Inferior parietal cortex (tissue), 1 donor: ENCODE measurements around the gene LRCH4.
"Not testable (repeated sequence)": the region's sequence is repeated elsewhere in the genome, so short reads cannot be mapped to it uniquely, and the experiment has no call there.

ENCODE experiments used
- DNase-seq: peaks from one replicate; pipeline ENCODE4 v3.0.0-alpha.2; 2016; ENCODE audit errors: extremely low spot score

The LRCH4 gene

DNA sequence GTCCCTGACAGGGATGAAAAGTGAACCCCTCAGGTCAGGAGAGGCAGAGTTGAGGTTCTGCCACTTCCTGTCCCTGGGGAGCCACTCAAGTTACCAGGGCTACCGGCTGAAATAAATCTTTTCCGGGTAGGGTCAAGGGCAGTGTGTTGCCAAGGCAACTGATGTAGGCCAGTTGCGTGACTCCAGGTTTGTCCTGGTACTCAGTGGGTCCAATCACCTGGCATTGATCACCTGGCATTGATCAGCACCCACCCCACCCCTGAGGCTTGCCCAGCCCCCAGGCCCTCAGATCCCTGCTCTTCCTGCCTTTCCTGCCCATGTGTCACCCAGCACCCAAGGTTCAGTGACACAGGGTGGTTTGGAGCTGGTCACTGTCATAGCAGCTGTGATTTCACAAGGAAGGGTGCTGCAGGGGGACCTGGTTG is 18.2 kb downstream of the LRCH4 start:
- no peak for DNase-seq

DNA sequence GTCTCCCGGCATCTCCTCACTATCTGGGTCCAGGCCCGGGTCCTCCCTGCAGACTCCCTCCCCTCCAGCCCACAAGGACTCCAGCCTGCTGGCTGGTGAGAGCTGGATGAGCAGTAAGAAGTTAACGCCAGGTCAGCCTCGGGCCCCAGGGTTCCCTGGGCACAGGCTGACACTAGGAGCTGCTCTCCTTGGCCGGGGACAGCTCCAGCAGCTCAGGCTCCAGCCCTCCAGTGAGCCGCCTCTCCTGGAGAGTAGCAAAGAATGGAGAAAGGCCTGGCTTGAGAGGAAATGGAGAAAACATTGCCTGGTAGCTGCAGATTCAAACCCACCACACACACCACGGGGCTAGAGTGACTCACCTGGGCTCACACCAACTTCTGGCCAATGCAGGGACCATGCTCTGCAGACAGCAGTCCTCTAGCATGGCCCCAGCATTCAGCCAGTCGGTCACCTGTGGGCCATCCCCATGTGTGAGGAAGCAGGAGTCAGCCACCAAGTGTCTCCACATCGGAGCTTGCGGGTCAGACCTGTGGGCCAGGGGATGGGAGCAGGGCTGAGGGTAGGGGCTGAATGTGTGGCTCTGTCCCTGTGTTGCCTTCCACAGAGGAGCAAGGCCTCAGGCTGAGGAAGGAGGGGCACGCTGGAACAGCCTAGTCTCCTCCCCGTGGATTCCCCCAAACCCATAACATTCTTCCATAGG is 18.7 kb downstream of the LRCH4 start:
- DNase-seq, result no peak

DNA sequence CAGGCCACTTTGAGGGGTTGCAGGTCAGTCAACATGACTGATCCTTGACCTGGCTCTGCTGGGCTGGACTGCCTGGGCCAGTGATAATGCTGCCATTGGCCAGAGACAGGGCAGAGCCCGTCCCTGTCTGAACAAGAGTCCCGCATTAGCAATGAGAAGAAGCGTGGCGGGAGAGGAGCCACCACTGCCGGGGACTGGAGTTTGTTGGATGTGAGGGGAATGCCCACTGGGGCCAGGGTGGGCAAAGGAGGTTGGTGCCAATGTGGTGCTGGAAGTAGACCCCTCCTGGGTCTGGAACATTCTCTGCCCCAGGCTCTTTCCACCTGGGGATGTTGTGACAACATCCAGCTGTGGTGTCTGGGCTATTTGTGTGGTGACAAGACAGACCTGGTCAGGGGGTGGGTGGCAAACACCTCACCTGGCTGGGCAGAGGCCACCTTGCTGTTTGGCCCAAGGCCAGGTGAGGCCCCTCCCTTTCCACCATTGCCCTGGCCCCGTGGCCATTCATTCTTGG is 19.9 kb downstream of the LRCH4 start:
- no peak for DNase-seq

DNA sequence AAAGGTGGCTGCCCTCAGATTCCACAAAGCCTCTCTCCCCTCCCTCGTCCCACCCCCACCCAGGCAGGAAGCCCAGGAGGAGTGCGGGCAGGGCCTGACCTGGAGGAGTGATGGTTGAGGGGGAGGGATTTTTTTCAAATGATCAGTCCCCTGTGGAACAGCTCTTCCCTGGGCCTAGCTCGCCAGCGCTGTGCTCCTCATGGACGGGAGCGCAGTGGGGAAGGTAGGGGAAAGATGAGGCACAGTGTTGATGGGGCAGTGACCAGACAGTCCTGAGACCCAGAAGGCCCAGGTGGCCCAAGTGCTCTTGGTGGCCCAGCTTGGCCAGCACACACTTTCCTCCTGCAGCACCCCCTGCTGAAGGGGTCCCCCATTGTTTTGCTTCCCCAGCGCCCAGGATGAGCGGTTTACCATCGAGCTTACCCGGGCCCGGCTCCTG is 20.8 kb downstream of the LRCH4 start:
- DNase-seq, result no peak

DNA sequence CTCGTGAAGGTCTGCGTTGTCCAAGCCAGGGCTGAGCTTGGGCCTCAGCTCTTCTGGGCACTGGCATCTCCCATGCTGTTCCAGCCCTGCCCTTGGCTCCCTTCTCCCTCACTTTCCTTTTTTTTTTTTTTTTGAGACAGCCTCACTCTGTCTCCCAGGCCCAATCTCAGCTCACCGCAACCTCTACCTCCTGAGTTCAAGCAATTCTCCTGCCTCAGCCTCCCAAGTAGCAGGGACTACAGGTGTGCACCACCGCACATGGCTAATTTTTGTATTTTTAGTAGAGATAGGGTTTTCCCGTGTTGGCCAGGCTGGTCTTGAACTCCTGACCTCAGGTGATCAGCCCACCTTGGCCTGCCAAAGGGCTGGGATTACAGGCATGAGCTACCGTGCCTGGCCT is 21.5 kb downstream of the LRCH4 start:
- DNase-seq, result not testable (repeated sequence)

DNA sequence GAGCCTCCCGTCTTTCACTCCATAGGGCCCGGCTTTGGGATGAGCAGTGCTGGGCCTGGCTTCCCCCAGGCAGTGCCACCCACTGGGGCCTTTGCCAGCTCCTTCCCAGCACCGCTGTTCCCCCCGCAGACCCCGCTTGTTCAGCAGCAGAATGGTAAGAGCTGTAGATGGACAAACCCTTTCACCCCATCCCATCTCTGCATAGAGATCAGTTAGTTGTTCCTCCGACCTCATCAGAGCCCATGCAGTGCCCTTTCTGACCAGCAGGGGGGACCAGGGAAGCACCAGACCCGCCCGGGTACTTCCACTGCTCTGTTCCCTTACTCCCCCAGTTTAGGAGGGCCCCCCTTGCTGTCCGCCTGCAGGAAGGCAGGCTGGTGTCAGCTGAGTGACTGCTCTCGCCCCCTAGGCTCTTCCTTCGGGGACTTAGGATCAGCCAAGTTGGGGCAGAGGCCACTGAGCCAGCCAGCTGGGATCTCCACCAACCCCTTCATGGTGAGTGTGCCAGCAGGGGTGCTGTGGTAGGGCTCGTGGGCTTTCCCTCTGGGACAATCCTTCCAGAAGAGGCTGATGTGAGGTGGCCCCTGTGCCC is 22.0 kb downstream of the LRCH4 start:
- DNase-seq, result peak; percentile 77

DNA sequence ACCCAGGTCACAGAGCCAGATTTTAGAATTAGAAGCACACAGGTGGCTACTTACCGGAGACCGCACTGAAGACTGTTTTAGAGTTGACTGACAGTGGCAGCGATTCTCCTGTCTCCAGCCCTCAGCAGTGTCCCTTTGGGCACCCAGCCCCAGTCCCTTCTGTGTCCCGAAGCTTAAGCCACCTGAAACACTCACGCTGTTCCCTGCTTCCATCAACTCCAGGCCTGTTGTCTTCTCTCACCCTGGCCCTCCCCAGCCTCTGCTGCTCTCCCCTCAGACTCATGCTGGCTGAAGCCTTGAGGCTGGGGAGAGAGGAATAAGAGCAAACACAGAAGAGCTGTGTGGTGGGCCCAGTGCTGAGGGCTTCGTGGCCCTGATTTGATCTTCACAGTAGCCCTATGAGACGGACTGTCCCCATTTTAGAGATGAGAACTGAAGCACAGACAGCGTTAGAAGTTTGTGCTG is 22.8 kb downstream of the LRCH4 start:
- DNase-seq, result no peak

DNA sequence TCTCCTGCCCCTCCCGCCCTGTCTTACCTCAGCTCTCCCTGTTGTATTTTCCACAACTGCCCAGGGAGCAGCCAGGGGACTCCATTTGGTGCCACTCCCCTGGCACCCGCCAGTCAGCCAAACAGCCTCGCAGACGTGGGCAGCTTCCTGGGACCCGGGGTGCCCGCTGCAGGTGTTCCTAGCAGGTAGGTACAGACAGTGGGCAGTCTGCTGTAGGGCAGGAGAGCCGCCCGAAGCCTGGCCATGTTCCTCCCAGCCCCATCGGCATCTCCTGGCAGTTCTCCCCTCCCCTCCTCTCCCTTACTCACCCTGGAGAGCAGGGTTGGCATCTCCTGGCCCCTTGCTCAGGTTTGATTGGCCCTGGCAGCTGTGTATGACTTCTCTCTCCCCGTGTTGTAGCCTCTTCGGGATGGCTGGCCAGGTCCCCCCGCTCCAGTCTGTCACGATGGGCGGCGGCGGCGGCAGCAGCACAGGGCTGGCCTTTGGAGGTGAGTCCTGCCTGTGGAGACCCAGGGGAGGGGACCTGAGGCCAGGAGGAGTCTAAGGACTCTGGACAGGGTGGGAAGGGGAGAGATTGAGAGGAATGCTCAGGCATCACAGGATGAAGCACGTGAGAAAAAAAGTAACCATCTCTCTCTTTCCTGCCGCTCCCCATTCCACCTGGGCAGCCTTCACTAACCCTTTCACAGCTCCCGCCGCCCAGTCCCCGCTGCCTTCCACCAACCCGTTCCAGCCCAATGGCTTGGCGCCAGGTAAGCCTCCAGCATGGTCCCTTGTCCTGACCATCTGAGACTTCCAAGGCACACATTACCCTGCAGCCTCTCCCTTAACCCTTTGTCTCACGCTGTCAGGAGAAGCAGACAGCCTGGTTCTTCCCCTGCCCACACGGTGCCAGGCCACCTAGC is 23.5 kb downstream of the LRCH4 start:
- DNase-seq, result no peak

DNA sequence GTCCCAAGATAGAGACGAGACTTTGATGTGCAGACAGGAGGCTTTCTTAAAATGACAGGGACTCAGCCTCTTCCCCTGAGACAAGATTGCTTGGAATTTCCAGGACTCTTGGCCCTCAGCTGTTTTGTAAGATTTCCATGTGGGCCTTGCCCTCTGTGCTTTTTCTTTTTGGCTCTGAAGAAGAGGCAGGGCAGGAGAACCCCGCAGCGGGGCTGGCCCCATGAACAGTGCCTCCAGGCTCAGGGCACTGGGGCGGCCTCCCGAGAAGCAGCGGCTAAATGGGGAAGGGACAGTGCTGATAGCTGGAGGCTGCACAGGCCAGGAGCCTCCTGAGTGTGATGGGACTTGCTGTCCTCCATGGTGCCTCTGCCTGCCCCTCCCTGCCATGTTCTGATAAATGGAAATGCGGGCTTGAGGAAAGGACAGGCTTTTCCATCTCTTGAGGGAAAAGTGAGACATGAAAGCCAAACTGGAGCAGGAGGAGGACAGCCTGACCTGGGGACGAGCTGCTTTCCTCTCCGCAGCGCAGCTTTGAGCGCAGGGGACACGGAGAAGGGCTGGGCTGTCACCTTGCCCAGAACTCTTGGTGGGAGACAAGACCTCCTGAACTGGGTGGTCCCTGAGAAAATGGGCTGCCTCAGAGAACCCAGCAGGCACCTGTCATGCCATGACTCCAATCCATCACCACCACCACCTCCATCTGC is 24.3 kb downstream of the LRCH4 start:
- DNase-seq, result no peak

DNA sequence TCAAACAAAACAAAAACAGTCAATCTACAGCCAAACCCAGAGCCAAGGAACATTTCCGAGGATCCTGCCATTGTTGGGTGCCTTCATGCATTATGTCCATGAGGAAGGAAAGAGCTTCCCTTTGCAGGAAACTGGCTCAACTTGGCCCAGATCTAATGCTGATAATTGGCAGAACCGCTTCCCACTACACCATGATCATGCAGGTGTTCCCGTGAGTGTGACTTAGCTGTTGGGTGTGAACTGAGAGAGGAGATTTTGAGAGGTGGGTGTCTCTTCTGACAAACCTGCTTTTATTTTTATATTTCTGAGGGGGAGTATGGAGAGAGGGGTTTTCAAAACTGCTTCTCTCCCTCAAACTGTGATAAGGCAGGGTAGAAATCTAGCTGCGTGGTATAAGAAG is 26.8 kb downstream of the LRCH4 start:
- no peak for DNase-seq

DNA sequence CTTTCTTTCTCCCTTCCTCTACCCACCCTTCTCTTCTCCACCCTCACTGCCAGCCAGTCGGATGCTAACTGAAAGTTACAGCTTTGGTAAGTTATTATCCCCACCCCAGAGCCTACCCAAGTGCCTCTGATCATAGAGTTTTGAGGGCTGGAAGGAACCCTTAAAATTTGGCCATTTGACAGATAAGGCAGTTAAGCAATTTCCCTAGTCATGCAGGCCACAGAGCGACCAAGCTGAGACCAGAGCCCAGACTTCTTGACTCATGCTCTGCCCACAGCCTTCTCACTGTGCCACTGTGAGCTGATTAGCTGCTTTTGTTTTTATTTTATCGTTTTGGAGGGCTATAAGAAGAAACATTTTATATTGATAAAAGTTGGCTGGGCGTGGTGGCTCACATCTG is 29.4 kb downstream of the LRCH4 start:
- DNase-seq, result no peak

DNA sequence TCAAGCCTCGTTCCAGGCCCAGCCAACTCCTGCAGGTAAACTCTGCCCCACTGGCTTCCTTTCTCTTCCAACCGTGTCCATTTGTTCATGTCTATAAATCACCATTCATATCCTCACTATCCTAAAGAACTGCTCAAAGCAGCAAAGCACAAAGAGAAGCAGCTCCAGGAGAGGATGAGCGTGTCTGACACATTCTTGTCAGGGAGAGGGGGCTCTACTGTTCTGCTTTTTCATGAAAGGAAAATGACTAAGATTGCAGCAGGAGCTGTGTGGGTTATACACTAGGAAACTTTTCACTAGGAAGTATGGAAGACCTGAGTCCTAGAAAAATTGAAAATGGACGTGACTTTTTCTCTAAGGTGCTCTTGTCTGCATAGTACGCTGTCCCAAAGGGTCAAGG is 30.2 kb downstream of the LRCH4 start:
- DNase-seq, result no peak

DNA sequence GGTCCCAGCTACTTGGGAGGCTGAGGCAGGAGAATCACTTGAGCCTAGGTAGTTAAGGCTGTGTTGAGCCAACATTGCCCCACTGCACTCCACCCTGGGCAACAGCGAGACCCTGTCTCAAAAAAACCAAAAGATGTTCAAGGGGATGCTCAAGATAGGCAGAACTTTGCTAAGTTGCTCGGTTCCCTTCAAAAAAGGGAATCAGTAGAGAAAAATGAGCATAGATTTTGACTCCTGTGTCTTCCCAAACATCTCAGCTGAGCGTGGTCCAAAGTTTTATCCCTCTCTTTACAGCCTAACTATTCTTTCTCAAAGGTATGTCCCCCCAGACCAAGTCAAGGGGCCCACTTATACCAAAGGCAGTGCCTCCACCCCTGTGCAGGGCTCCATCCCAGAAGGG is 32.9 kb downstream of the LRCH4 start:
- no peak for DNase-seq

DNA sequence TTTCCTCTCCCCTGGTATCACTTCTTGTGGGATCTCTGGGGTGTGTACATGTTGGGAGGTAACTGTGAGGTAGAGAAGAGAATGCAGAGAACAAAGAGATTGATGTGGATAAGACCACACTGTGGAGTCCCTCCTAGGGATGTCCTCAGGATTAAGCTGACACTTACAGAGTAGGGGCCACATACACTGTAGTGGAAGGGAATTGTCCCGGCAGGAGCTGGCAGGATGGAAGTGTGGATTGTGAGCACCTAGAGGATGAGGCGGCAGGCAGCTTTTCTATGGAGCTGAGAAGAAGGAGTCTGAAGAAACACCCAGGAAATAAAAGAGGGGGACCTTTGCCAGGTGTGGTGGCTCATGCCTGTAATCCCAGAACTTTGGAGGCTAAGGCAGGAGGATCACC is 33.4 kb downstream of the LRCH4 start:
- DNase-seq, result no peak

DNA sequence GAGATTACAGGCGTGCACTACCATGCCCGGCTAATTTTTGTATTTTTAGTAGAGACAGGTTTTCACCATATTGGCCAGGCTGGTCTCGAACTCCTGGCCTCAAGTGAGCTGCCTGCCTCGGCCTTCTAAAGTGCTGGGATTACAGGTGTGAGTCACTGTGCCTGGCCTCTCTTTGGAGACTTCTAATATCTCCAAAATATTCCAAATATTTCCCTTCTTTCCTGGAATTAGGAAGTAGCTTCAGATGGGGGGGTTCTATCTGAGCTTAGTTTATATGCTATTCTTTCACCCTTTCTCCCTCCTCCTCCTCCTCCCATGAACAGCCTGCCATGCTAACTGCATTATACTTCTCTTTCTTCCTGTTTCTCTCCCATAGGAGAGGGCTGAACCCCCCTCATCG is 37.5 kb downstream of the LRCH4 start:
- not testable (repeated sequence) for DNase-seq

DNA sequence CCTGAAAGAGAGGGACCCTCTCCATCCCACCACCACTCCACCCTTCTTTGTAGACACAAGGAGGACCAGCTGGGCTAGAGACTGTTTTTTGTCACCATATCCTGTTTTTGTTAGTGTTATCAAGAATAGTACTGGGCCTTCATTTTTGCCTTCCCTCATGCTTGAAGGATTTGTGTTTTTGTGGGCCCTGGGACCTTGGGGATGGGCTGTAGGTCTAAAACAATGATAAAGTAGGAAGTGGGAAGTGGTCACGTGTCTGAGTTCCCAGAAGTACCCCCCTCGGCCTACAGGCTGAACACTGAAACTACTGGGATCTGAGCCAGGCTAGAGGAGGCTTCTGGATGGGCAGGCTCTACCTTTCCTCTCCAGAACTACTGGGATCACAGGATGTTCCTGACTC is 38.1 kb downstream of the LRCH4 start:
- no peak for DNase-seq

DNA sequence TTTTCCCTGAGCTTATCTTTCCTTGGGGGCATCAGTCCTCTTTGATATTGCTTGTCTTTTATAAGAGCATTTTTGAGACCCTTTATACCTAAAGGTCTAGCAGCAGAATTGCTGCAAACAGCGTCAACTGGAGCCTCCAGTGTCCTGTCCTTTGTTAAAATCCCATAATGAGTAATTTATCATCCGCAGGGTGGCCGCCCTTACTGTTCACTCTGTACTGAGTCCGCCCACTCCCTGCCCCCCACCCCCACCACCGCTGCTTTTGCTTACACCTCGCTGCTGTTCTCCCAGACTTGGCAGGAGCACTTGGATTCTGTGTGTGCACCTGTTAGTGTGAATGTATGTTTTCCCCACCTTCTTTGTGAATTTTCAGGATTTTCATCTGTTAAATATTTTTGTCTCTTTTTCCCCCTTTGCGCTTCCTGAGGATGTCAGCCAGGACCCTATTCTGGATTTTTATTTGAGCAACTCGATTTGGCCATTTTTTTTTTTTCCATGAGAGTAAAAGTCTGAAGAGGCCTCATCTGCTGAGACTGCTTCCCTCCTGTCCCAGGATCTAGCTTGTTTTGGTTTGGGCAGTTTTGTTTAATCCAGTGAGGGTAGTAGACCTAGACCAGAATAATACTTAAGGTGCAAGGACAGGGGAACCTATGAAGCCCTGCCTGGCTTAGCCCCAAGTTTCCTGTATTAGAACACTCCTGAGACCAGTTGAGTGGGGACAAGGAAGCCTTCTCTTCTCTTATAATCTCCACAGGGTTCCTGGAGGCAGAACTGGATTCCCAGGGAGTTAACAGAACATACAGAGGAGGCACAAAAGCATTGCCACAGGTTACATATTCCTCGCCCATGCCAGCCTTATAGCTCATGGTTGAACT is 38.8 kb downstream of the LRCH4 start:
- DNase-seq, result peak; percentile 17

DNA sequence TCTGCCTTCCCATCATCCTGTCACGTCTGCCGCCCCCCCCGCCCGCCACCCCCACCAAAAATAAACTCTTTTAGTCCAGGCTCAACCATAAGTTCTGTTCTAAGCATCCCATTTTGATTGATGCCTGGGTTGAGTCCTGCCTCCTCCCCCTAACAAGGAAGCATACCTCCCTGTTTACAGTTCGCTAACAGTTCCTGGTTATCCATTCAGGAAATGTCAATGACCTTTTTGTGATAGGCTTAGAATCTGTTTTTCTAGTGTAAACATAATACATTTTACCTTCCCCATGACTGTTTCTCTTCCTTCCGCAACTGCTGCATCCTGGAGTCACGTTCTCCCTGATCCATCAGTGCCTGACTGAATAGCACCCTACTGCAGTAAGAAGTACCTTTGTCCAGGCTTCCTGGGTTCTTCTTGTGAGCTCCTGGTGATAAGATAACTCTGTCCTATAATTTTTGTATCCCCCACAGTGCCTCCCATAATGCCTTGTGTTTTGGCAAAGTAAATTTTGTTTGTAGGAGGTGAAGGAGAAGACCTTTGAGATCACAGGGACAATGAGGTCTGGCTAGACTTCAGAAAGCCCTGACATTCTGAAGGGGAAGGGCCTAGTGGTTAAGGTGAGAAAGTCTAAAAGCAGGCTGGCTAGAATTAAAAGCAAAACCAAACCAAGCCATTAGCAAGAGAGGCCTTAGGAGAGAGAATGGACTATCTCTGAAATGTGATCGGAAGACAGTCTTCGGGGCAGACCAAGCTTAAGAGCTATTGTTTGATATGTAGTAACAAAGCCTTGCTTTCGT is 39.6 kb downstream of the LRCH4 start:
- DNase-seq, result no peak

DNA sequence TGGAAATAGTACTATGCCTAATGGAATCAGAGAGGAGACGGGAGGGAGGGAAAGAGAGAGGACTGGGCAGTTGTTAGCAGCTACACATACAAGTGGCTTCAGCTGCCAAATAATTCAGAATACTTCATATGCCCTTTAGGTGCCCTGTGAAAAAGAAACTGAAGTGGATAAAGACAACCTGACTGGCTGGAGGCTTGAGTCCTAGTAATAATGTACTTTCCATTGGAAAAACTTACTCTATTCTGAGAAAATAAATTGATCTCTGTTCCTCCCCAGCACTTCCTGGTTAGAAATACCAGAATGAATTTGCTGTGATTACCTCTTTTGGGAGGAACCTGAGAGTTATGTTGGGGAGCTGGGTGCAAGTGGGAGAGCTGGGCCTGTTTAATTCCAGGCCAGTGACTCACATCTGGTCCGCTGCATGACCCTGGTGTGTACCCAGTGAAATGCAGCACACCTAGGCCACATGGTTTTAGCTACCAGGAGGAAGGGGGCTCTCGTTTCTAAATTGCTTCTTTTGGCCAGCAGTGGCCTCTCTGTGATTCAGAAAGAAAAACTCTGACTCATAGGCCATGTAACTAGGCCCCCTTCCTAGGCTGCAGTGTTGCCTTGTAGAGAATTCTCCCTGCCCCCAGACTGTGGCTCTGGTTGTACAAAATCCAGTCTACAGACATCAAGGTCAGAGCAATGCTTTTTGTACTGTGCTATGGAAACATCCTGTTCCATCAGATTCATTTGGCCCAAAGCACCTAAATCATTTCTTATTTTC is 40.4 kb downstream of the LRCH4 start:
- peak; percentile 39 for DNase-seq
